ENCODE data around the gene NAA60.

GRCh38 chr16:3454093-3454492 lies 10.6 kb downstream of the NAA60 start:
- TF ChIP-seq POLR2A (IDR thresholded peaks at IDR 0.05; ENCODE audit: low read length) (no peak), GATA1 (IDR thresholded peaks at IDR 0.05; ENCODE audit: low read depth, low read length) (no peak)
